Measurements from ENCODE around the gene SLC35G3.

- TF ChIP-seq CTCF (CRISPR knock-in tag; IDR thresholded peaks at IDR 0.05) = no peak
- TF ChIP-seq TCF12 (IDR thresholded peaks at IDR 0.05) = no peak
- no peak for TF ChIP-seq TCF12 (CRISPR knock-in tag; IDR thresholded peaks at IDR 0.05)
- TF ChIP-seq ZBTB25 (CRISPR knock-in tag; IDR thresholded peaks at IDR 0.05) = no peak
- TF ChIP-seq PCBP1 (IDR thresholded peaks at IDR 0.05; ENCODE audit: borderline replicate concordance, low read depth, low read length) = no peak
- no peak for TF ChIP-seq PRDM15 (CRISPR knock-in tag; IDR thresholded peaks at IDR 0.05)
- TF ChIP-seq RCOR2 (CRISPR knock-in tag; IDR thresholded peaks at IDR 0.05) = no peak
- TF ChIP-seq POLR2AphosphoS5 (IDR thresholded peaks at IDR 0.05; ENCODE audit: low read depth, low read length) = no peak
- no peak for TF ChIP-seq EZH2 (conservative IDR thresholded peaks at IDR 0.05; ENCODE audit: low read depth, low read length)
- TF ChIP-seq ETV6 (CRISPR knock-in tag; conservative IDR thresholded peaks at IDR 0.05) = no peak
- no peak for TF ChIP-seq TCF7L2 (IDR thresholded peaks at IDR 0.05; ENCODE audit: low read depth, low read length)
- TF ChIP-seq HDAC6 (IDR thresholded peaks at IDR 0.05; ENCODE audit: low read depth, low read length) = no peak
- TF ChIP-seq POLR2A (IDR thresholded peaks at IDR 0.05; ENCODE audit: insufficient read depth in 1 of 2, low read depth in 2 of 2, low read length in 2 of 2) = no peak
- TF ChIP-seq CBFB (CRISPR knock-in tag; IDR thresholded peaks at IDR 0.05) = no peak
Observed at GRCh38 chr17:35222452-35222851, 28.3 kb upstream of the SLC35G3 start.
